Measurements from ENCODE around the gene SYTL1.

- TF ChIP-seq CTCF (IDR thresholded peaks at IDR 0.05; ENCODE audit: borderline replicate concordance, extremely low read depth, low read length, poor library complexity, severe bottlenecking) (no peak), EZH2 (IDR thresholded peaks at IDR 0.05; ENCODE audit: borderline replicate concordance, low read depth, low read length, severe bottlenecking) (no peak)
Observed at GRCh38 chr1:27361553-27361952, 19.7 kb downstream of the SYTL1 start.
